Hepatocyte (in vitro differentiated cells): ENCODE data around the gene ADGRA1. TPM values are rescaled to one million over a fixed set of nuclear protein-coding genes. Genes with fewer than 3 reads are reported as not detected.

Experiments used
- DNase-seq: peaks from one replicate; pipeline ENCODE4 v3.0.0-alpha.2; 2016; ENCODE audit warnings: low spot score
- H2AFZ ChIP-seq: fragments of 200-600 bp; sonication (generic); 2 replicates; pipeline ENCODE4 v1.6.0; 2016; ENCODE audit warnings: antibody characterized with exemption, mild to moderate bottlenecking
- H3K27ac ChIP-seq: fragments of 200-600 bp; sonication (generic); 2 replicates; pipeline ENCODE4 v1.5.1; 2016; ENCODE audit warnings: mild to moderate bottlenecking
- H3K27me3 ChIP-seq: fragments of 200-600 bp; sonication (generic); 2 replicates; pipeline ENCODE4 v1.6.1; 2016
- H3K36me3 ChIP-seq: fragments of 200-600 bp; sonication (generic); replicated peaks from 2 replicates; pipeline ENCODE4 v1.5.1; 2016; ENCODE audit warnings: low read depth; ENCODE audit not compliant: insufficient read depth
- H3K4me1 ChIP-seq: fragments of 200-600 bp; sonication (generic); 2 replicates; pipeline ENCODE4 v1.5.1; 2016; ENCODE audit warnings: mild to moderate bottlenecking, moderate library complexity; ENCODE audit not compliant: insufficient read depth
- H3K4me2 ChIP-seq: fragments of 200-600 bp; sonication (generic); 2 replicates; pipeline ENCODE4 v1.6.0; 2016
- H3K4me3 ChIP-seq: fragments of 200-600 bp; sonication (generic); 2 replicates; pipeline ENCODE4 v1.5.1; 2016; ENCODE audit warnings: mild to moderate bottlenecking
- H3K79me2 ChIP-seq: fragments of 200-600 bp; sonication (generic); 2 replicates; pipeline ENCODE4 v1.6.0; 2017; ENCODE audit warnings: mild to moderate bottlenecking
- H3K9me2 ChIP-seq: fragments of 200-600 bp; sonication (generic); replicated peaks from 2 replicates; pipeline ENCODE4 v1.6.0; 2017; ENCODE audit warnings: mild to moderate bottlenecking; ENCODE audit not compliant: insufficient read depth
- H3K9me3 ChIP-seq: fragments of 200-600 bp; sonication (generic); 2 replicates; pipeline ENCODE4 v1.5.1; 2016; ENCODE audit warnings: low read depth, mild to moderate bottlenecking
- H4K20me1 ChIP-seq: fragments of 200-600 bp; sonication (generic); 2 replicates; pipeline ENCODE4 v1.6.0; 2016; ENCODE audit warnings: mild to moderate bottlenecking; ENCODE audit not compliant: insufficient read depth, poor library complexity, severe bottlenecking
- EZH2 ChIP-seq: fragments of 200-600 bp; sonication (generic); IDR thresholded peaks from 2 replicates; pipeline ENCODE4 v1.6.1; 2016; ENCODE audit warnings: antibody characterized with exemption, mild to moderate bottlenecking, borderline replicate concordance
- EZH2phosphoT487 ChIP-seq: fragments of 200-600 bp; sonication (generic); IDR thresholded peaks from one replicate; pipeline ENCODE4 v1.6.1; 2018; ENCODE audit warnings: antibody characterized with exemption, mild to moderate bottlenecking, low read depth, moderate library complexity; ENCODE audit not compliant: unreplicated experiment, severe bottlenecking
- WGBS: methylation state at CpG from one replicate; pipeline ENCODE4 v1.1.6; 2016; ENCODE audit warnings: low lambda C conversion rate; ENCODE audit errors: missing lambda C conversion rate; 5-methylcytosine and 5-hydroxymethylcytosine counted together
- polyA plus RNA-seq: library from polyadenylated mRNA; unstranded; fragments of >200 nt; fragmentation: Nextera tagmentation; extraction: Ambion mirVana; gene quantifications from 2 replicates; pipeline ENCODE4 v1.2.1, GENCODE V29; 2016
- total RNA-seq: library from RNA; depleted of rRNA; stranded (reverse); fragments of >200 nt; gene quantifications from 2 replicates; pipeline ENCODE4 v1.2.3, GENCODE V29; 2014
- TF ChIP-seq, protein P1 (sequence below): fragments of 200-600 bp; sonication (generic); IDR thresholded peaks from 2 replicates; pipeline ENCODE4 v1.5.1; 2016; ENCODE audit warnings: antibody characterized with exemption, mild to moderate bottlenecking; ENCODE audit not compliant: poor library complexity

Gene ADGRA1
- total and polyA plus RNA-seq, 2 experiments from 2014 or later, result 0.47 TPM; not detected in 1

GRCh38 chr10:133169173-133169947 lies 81.6 kb downstream of the ADGRA1 start:
- no peaks in the 10 kb centered on the region for H3K36me3 ChIP-seq
- WGBS, result 97% methylated on average over 30 of the region's 30 CpGs

DNA sequence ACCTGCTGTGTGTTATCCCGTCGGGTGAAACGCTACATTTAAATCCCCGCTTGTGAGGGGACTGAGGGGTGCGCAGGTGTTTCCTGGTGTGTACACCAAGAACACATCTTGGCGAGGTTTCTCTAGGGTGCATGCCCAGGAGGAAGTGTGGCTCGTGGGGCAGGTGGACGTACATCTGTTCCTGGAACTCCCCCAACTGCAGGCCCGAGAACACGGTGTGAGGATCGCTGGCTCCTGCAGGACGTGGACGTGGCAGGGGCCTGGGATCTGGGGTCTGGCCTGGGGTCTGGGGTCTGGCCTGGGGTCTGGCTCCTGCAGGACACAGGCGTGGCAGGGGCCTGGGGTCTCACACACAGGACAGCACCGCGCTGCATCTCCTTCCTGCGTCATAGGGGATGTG lies 82.4 kb downstream of the ADGRA1 start:
- DNase-seq, result no peak
- H3K4me2 ChIP-seq, result no peak overlapping the region
- H3K27ac ChIP-seq, result no peak overlapping the region
- WGBS, result 95% methylated on average over 17 of the region's 17 CpGs
- no peaks in the 10 kb centered on the region for H4K20me1 ChIP-seq
- no peaks in the 10 kb centered on the region for H3K79me2 ChIP-seq
- H3K27me3 ChIP-seq, result no peaks in the 10 kb centered on the region
- no peaks in the 10 kb centered on the region for H3K4me1 ChIP-seq
- no peak overlapping the region for H2AFZ ChIP-seq
- H3K9me3 ChIP-seq, result no peaks in the 10 kb centered on the region
- TF ChIP-seq, protein P1, sequence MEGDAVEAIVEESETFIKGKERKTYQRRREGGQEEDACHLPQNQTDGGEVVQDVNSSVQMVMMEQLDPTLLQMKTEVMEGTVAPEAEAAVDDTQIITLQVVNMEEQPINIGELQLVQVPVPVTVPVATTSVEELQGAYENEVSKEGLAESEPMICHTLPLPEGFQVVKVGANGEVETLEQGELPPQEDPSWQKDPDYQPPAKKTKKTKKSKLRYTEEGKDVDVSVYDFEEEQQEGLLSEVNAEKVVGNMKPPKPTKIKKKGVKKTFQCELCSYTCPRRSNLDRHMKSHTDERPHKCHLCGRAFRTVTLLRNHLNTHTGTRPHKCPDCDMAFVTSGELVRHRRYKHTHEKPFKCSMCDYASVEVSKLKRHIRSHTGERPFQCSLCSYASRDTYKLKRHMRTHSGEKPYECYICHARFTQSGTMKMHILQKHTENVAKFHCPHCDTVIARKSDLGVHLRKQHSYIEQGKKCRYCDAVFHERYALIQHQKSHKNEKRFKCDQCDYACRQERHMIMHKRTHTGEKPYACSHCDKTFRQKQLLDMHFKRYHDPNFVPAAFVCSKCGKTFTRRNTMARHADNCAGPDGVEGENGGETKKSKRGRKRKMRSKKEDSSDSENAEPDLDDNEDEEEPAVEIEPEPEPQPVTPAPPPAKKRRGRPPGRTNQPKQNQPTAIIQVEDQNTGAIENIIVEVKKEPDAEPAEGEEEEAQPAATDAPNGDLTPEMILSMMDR, result no peak
- no peak for TF ChIP-seq EZH2phosphoT487
- TF ChIP-seq EZH2, result no peak
- H3K36me3 ChIP-seq, result no peaks in the 10 kb centered on the region
- H3K4me3 ChIP-seq, result no peak overlapping the region
- H3K9me2 ChIP-seq, result no peaks in the 10 kb centered on the region

More at GRCh38 chr10:133169173-133169947, 81.6 kb downstream of the ADGRA1 start:
- Histone ChIP-seq H3K27me3 (no peaks in the 10 kb centered on the region), H3K4me2 (no peak overlapping the region), H4K20me1 (no peaks in the 10 kb centered on the region), H3K9me2 (no peaks in the 10 kb centered on the region), H3K27ac (no peak overlapping the region), H2AFZ (no peak overlapping the region), H3K4me1 (no peaks in the 10 kb centered on the region), H3K9me3 (no peaks in the 10 kb centered on the region), H3K4me3 (no peak overlapping the region), H3K79me2 (no peaks in the 10 kb centered on the region)
- TF ChIP-seq EZH2 (no peak), EZH2phosphoT487 (no peak)
- no peak for DNase-seq

DNA sequence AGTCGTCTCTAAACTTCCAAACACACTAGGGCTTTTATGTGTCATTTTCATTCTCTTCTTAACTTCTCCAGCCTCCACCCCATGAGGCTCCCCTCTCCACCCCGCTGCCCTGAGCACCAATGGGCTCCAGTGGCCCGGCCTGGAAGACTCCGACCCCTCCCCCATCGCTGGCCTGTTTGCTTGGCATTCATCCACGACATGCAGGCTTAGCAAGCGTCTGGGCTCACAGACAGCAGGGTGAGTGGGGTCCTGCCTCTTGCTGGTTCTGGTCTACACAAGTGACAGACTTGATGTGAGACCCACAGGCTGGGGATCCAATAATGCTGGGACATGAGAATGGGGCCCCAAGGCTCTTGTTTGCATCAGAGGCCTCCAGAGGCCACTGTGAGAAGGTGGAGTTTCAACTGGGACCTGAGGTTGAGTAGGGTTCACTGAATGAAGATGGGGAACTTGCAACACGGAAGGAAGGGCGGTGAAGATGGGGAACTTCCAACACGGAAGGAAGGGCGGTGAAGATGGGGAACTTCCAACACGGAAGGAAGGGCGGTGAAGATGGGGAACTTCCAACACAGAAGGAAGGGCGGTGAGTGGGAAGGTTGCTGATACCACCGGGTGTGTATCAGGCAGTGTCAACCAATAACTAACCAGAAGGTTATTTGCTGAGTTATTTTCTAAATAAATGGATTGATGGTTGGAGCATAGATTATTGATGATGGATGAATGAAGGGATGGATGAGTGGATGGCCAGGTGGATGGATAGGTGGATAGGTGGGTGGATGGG lies 86.3 kb downstream of the ADGRA1 start:
- no peak for TF ChIP-seq EZH2phosphoT487
- no peak for TF ChIP-seq EZH2
- TF ChIP-seq, protein P1, result no peak
- Histone ChIP-seq H3K27ac (no peak overlapping the region), H3K9me3 (no peaks in the 10 kb centered on the region), H4K20me1 (no peaks in the 10 kb centered on the region), H3K9me2 (no peaks in the 10 kb centered on the region), H3K4me1 (no peaks in the 10 kb centered on the region), H3K27me3 (no peaks in the 10 kb centered on the region), H2AFZ (no peak overlapping the region), H3K36me3 (no peaks in the 10 kb centered on the region), H3K4me3 (no peak overlapping the region), H3K79me2 (no peaks in the 10 kb centered on the region), H3K4me2 (no peak overlapping the region)
- peak; percentile 3 for DNase-seq
- WGBS, result 95% methylated on average over 15 of the region's 15 CpGs
